ENCODE results near the gene CACNB2.

- TF ChIP-seq SP1 (IDR thresholded peaks at IDR 0.05): no peak
- TF ChIP-seq LEF1 (IDR thresholded peaks at IDR 0.05; ENCODE audit: borderline replicate concordance): no peak
- no peak for TF ChIP-seq ZNF384 (IDR thresholded peaks at IDR 0.05)
- TF ChIP-seq FOXA1 (IDR thresholded peaks at IDR 0.05): no peak
- no peak for TF ChIP-seq FOXK2 (IDR thresholded peaks at IDR 0.05)
- TF ChIP-seq HDGF (IDR thresholded peaks at IDR 0.05; ENCODE audit: borderline replicate concordance): no peak
- no peak for TF ChIP-seq BHLHE40 (IDR thresholded peaks at IDR 0.05; ENCODE audit: borderline replicate concordance)
- no peak for TF ChIP-seq PKNOX1 (IDR thresholded peaks at IDR 0.05)
- TF ChIP-seq TARDBP (IDR thresholded peaks at IDR 0.05): no peak
- TF ChIP-seq L3MBTL2 (conservative IDR thresholded peaks at IDR 0.05): no peak
- no peak for TF ChIP-seq FOXM1 (IDR thresholded peaks at IDR 0.05; ENCODE audit: borderline replicate concordance)
- TF ChIP-seq SUZ12 (IDR thresholded peaks at IDR 0.05): no peak
- TF ChIP-seq ARNT (IDR thresholded peaks at IDR 0.05): no peak
These were observed 98.8 kb downstream of the CACNB2 start for GRCh38 chr10:18238870-18239485.
